Liver (tissue), 3 donors: ENCODE data around the gene GADD45GIP1.

Source experiments
- ATF3 ChIP-seq: IDR thresholded peaks from 2 replicates; pipeline ENCODE4 v1.6.1; 2016; ENCODE audit warnings: antibody characterized with exemption
- CTCF ChIP-seq: fragments of 150-350 bp; IDR thresholded peaks from 2 replicates; pipeline ENCODE4 v1.5.1; 2017; ENCODE audit warnings: improper control_type of control experiment, low read depth, low read length; ENCODE audit not compliant: missing input control
- FOXA1 ChIP-seq: IDR thresholded peaks from 2 replicates; pipeline ENCODE4 v1.6.1; 2016; ENCODE audit warnings: antibody characterized with exemption
- MAX ChIP-seq: IDR thresholded peaks from 2 replicates; pipeline ENCODE4 v1.6.1; 2016; ENCODE audit warnings: antibody characterized with exemption
- RAD21 ChIP-seq, 2 donors: IDR thresholded peaks; 2 replicates each; pipeline ENCODE4 v1.6.1; 2016; ENCODE audit warnings: antibody characterized with exemption in 2 of 2, mild to moderate bottlenecking in 2 of 2
- REST ChIP-seq: IDR thresholded peaks from 2 replicates; pipeline ENCODE4 v1.6.1; 2016; ENCODE audit warnings: antibody characterized with exemption, mild to moderate bottlenecking
- SP1 ChIP-seq: IDR thresholded peaks from 2 replicates; pipeline ENCODE4 v1.6.1; 2018; ENCODE audit warnings: antibody characterized with exemption, mild to moderate bottlenecking
- TAF1 ChIP-seq: conservative IDR thresholded peaks from 2 replicates; pipeline ENCODE4 v1.6.1; 2016; ENCODE audit warnings: antibody characterized with exemption, mild to moderate bottlenecking
- donor health status: healthy.
- donor health status: healthy.

- TF ChIP-seq TAF1: no peak
- TF ChIP-seq CTCF: no peak
- no peak for TF ChIP-seq FOXA1
- no peak for TF ChIP-seq REST
- no peak for TF ChIP-seq ATF3
- no peak for TF ChIP-seq SP1
- TF ChIP-seq MAX: no peak
- TF ChIP-seq RAD21 (IDR thresholded peaks at IDR 0.05): no peak
Measured at GRCh38 chr19:12953138-12953798, 3.8 kb downstream of the GADD45GIP1 start.
